Measurements from ENCODE around the gene CIAPIN1. TPM values are rescaled to one million over a fixed set of nuclear protein-coding genes. Genes with fewer than 3 reads are reported as not detected.

CIAPIN1 gene
- polyA plus RNA-seq, 1 of the 3 experiments (the other 2 are of a cell fraction): 43.6 TPM

DNA sequence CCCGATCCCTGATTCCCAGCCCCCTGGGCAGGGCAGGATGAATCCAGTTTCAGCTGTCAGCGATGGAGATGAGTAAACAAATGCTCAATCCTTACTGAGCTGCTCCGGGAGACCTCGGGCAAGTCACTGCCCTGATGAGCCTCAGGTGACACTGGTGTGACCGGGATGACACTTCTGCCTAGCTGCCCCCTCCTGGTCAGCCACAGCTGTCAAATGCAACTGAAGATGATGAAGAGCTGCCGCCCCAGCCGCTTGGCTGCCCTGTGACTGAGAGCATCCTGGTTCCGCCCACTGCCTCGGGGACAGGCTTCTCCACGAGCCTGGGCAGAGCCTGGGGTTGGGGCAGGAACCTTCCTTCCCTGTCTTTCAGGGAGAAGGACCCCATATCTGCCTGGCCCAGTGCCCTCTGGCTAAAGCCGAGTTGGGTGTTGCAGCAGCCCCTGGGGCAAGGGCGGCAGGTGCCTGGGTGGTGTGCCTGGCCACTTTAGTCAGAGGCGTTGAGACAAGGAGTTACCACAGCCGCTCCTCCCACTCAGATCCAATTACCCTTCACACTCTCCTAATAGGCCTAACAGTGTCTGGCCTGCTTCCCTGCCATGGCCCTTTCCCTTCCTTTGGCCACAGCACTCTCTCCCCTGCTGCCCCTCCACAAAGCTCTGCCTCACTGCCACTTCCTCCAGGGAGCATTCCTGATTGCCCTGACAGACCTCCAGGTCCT lies 37.2 kb downstream of the CIAPIN1 start:
- H2AFZ ChIP-seq (ENCODE audit: low read depth): no peak overlapping the region
- H4K20me1 ChIP-seq (ENCODE audit: insufficient read depth): no peaks in the 10 kb centered on the region
- ChIA-PET CTCF (interaction anchor here (0.6 to 17.3 kb wide), 2 partner anchors 108 to 342 kb away, joined by 3 to 544 read pairs; no protein-coding TSS in a partner anchor), POLR2A (no interaction called here)
- H3K4me2 ChIP-seq: no peak overlapping the region
- no peak overlapping the region for H3K27ac ChIP-seq (ENCODE audit: low read depth in 2 of 2, low read length in 1 of 2)
- DNase-seq: no peak
- no peaks in the 10 kb centered on the region for H3K36me3 ChIP-seq (replicated peaks in 1 of 2; ENCODE audit: control insufficient read depth in 1 of 2, insufficient read depth in 2 of 2, low read length in 1 of 2)
- H3K79me2 ChIP-seq (ENCODE audit: insufficient read depth): no peaks in the 10 kb centered on the region
- no peaks in the 10 kb centered on the region for H3F3A ChIP-seq (replicated peaks; ENCODE audit: insufficient read depth)
- H3K4me3 ChIP-seq (ENCODE audit: low read depth in 2 of 2, low read length in 1 of 2): no peak overlapping the region
- H3K4me1 ChIP-seq (ENCODE audit: control insufficient read depth in 1 of 2, insufficient read depth in 2 of 2, low read depth in 1 of 2, low read length in 1 of 2): peaks cover 0 to 22% of the 10 kb centered on the region in 2 experiments; a peak in 1 of 4 replicates
- no peak for TF ChIP-seq ZBTB33 (IDR thresholded peaks at IDR 0.05; ENCODE audit: borderline replicate concordance, low read depth)
- TF ChIP-seq MXI1 (IDR thresholded peaks at IDR 0.05; ENCODE audit: low read depth, low read length): no peak
- no peak for TF ChIP-seq TCF12 (IDR thresholded peaks at IDR 0.05)
- TF ChIP-seq SIN3A (IDR thresholded peaks at IDR 0.05; ENCODE audit: borderline replicate concordance, low read depth, low read length): no peak
- TF ChIP-seq, protein P1, sequence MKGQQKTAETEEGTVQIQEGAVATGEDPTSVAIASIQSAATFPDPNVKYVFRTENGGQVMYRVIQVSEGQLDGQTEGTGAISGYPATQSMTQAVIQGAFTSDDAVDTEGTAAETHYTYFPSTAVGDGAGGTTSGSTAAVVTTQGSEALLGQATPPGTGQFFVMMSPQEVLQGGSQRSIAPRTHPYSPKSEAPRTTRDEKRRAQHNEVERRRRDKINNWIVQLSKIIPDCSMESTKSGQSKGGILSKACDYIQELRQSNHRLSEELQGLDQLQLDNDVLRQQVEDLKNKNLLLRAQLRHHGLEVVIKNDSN (IDR thresholded peaks at IDR 0.05; ENCODE audit: borderline replicate concordance, low read depth): no peak
- no peak for TF ChIP-seq FOXM1 (IDR thresholded peaks at IDR 0.05; ENCODE audit: low read depth)
- TF ChIP-seq PBX3 (IDR thresholded peaks at IDR 0.05): no peak
- TF ChIP-seq NFIC (IDR thresholded peaks at IDR 0.05; ENCODE audit: borderline replicate concordance): no peak
- no peak for TF ChIP-seq GABPA (IDR thresholded peaks at IDR 0.05; ENCODE audit: low read depth)
- no peak for TF ChIP-seq FOXJ3 (CRISPR knock-in tag; IDR thresholded peaks at IDR 0.05)
- no peak for TF ChIP-seq FOSL2 (IDR thresholded peaks at IDR 0.05; ENCODE audit: borderline replicate concordance, low read depth)
- TF ChIP-seq, protein P2, sequence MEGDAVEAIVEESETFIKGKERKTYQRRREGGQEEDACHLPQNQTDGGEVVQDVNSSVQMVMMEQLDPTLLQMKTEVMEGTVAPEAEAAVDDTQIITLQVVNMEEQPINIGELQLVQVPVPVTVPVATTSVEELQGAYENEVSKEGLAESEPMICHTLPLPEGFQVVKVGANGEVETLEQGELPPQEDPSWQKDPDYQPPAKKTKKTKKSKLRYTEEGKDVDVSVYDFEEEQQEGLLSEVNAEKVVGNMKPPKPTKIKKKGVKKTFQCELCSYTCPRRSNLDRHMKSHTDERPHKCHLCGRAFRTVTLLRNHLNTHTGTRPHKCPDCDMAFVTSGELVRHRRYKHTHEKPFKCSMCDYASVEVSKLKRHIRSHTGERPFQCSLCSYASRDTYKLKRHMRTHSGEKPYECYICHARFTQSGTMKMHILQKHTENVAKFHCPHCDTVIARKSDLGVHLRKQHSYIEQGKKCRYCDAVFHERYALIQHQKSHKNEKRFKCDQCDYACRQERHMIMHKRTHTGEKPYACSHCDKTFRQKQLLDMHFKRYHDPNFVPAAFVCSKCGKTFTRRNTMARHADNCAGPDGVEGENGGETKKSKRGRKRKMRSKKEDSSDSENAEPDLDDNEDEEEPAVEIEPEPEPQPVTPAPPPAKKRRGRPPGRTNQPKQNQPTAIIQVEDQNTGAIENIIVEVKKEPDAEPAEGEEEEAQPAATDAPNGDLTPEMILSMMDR (IDR thresholded peaks at IDR 0.05): no peak
- TF ChIP-seq YY1 (IDR thresholded peaks at IDR 0.05; ENCODE audit: low read depth): no peak
- H3K9me3 ChIP-seq: no peaks in the 10 kb centered on the region
- H3K9me2 ChIP-seq: no peaks in the 10 kb centered on the region
- WGBS (ENCODE audit: low lambda C conversion rate): 71% methylated on average over 6 of the region's 14 CpGs
- H3K9ac ChIP-seq: no peak overlapping the region
- H3K27me3 ChIP-seq (ENCODE audit: insufficient read depth): no peaks in the 10 kb centered on the region
